Large intestine (tissue), 3 donors: ENCODE data around the gene C11orf86. TPM values are rescaled to one million over a fixed set of nuclear protein-coding genes. Genes with fewer than 3 reads are reported as not detected.
A peak's percentile ranks its signal among the peaks of the same experiment; 100 is the strongest.
"Not testable (repeated sequence)": the region's sequence is repeated elsewhere in the genome, so short reads cannot be mapped to it uniquely, and the experiment has no call there.

Experiments used
- DNase-seq, 2 donors: peaks; one replicate each; pipeline versions ENCODE4 v3.0.0 to v3.0.0-alpha.2; 2013
- H3K27ac ChIP-seq: one replicate; pipeline ENCODE4 v1.5.1; 2013; ENCODE audit warnings: low read length
- H3K27me3 ChIP-seq: 2 replicates; pipeline ENCODE4 v1.6.1; 2013; ENCODE audit warnings: low read length; ENCODE audit not compliant: control insufficient read depth, insufficient read depth
- H3K36me3 ChIP-seq: 2 replicates; pipeline ENCODE4 v1.6.1; 2013; ENCODE audit warnings: low read length; ENCODE audit not compliant: control insufficient read depth, insufficient read depth
- H3K4me1 ChIP-seq: one replicate; pipeline ENCODE4 v1.6.1; 2013; ENCODE audit warnings: low read length; ENCODE audit not compliant: control insufficient read depth, insufficient read depth
- H3K4me3 ChIP-seq: one replicate; pipeline ENCODE4 v1.5.1; 2013; ENCODE audit warnings: low read length
- H3K9me3 ChIP-seq: one replicate; pipeline ENCODE4 v1.6.1; 2013; ENCODE audit warnings: mild to moderate bottlenecking, low read depth, low read length, moderate library complexity; ENCODE audit not compliant: control insufficient read depth
- WGBS: methylation state at CpG from one replicate; pipeline ENCODE4 v1.1.5; 2013; ENCODE audit warnings: low lambda C conversion rate; ENCODE audit not compliant: insufficient coverage; 5-methylcytosine and 5-hydroxymethylcytosine counted together
- polyA plus RNA-seq: library from polyadenylated mRNA; unstranded; fragments of 120-200 nt; gene quantifications from one replicate; pipeline ENCODE4 v1.2.1, GENCODE V29; 2013

C11orf86 gene
- polyA plus RNA-seq, 1 donor = 16.0 TPM

DNA sequence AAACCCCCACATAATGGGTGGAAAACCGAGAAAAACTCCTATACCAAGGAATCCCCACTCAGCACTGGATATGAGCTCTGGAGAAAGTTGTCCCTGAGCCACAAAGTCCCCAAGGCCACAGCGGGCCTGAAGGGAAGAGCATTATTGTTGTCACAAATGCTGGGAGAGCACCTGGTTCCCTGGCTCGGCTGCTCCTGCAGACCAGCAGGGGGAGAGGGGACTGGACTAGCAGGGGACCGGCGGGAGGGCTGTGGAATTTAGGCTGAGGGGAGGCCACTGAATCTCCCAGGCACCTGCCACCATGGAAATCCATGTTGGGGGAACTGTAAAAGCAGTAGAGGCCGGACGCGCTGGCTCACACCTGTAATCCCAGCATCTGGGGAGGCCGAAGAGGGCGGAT lies 24.0 kb upstream of the C11orf86 start:
- no peaks in the 10 kb centered on the region for H3K4me1 ChIP-seq
- no peaks in the 10 kb centered on the region for H3K9me3 ChIP-seq
- H3K4me3 ChIP-seq = no peak overlapping the region
- no peaks in the 10 kb centered on the region for H3K27me3 ChIP-seq
- DNase-seq = no peak
- peaks cover 2% of the 10 kb centered on the region for H3K36me3 ChIP-seq
- no peak overlapping the region for H3K27ac ChIP-seq
- no CpG with 5 or more reads among the region's 10 CpGs for WGBS

DNA sequence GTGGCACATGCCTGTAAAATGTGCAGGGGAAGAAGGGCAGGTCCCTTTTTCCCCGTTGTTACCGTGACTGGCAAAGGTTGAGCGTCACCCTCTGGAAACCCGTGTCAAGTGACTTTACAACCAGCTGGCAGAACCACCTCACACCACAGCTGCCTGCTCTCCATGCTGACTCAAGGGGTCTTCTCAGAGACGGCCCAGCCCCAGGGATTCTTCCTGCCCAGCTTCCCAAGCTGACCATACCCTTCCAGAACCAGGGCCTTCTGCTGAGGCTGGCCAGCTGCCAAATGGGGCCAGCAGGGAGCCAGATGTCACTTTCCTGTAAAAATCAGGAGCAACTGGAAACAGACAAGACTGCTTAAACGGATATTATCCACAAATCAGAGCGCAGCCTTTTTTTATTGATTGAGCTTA lies 23.2 kb upstream of the C11orf86 start:
- DNase-seq = no peak
- no peak overlapping the region for H3K27ac ChIP-seq
- no CpG with 5 or more reads among the region's 7 CpGs for WGBS
- no peaks in the 10 kb centered on the region for H3K4me1 ChIP-seq
- H3K4me3 ChIP-seq = no peak overlapping the region
- no peaks in the 10 kb centered on the region for H3K27me3 ChIP-seq
- H3K9me3 ChIP-seq = no peaks in the 10 kb centered on the region
- H3K36me3 ChIP-seq = peaks cover 2% of the 10 kb centered on the region

- no CpG with 5 or more reads among the region's 13 CpGs for WGBS
- Histone ChIP-seq H3K36me3 (peaks cover 2% of the 10 kb centered on the region), H3K9me3 (no peaks in the 10 kb centered on the region), H3K27ac (no peak overlapping the region), H3K4me1 (peaks cover 7% of the 10 kb centered on the region), H3K27me3 (no peaks in the 10 kb centered on the region), H3K4me3 (no peak overlapping the region)
- DNase-seq = no peak
Observed at GRCh38 chr11:66953081-66953833, 21.8 kb upstream of the C11orf86 start.

DNA sequence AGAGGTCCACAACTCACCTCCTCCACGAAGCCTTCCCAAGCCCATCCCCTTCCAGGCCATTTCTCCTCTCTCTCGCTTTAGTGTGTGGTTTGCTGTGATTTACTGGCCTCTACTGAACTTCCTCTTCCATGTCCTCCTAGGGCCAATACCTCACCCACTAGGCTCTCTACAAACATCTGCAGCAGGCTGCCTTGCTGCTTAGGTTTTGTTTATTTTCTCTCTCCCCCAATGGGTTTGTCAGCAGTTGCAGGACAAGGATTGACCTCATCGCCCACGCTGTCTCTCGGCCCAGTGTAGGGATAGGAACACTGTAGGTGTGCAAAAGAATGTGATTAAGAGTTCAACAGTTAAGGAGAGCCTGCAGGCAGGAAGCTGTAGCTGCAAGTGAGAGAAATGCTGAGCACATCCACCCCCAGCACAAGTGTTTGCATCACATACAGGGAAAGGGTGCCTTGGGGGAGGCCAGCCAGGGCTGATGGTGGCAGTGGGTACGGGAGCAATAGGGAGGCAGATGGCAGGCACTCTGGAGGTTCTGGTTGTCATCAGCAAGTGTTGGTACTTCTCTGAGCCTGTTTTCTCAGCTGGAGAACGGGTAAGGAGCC lies 18.3 kb upstream of the C11orf86 start:
- Histone ChIP-seq H3K27ac (no peak overlapping the region), H3K9me3 (no peaks in the 10 kb centered on the region)
- peak in 1 of 2 donors; percentile 39 for DNase-seq

DNA sequence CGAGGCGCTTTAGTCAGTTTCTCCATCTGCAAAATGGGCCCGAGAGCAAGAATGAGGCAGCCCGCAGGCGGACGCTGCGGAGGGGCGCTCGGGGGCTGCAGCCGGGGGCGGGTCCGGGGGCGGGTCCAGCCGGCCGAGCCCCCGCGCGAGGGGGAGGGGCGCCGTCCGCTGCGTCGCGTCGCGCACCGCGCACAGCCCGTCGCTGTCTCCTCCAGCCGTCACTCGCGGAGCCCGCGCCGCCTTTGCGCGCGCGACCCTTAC lies 17.2 kb upstream of the C11orf86 start:
- peaks cover 16% of the 10 kb centered on the region for H3K4me1 ChIP-seq
- no peak for DNase-seq
- H3K9me3 ChIP-seq = no peaks in the 10 kb centered on the region
- H3K36me3 ChIP-seq = no peaks in the 10 kb centered on the region
- H3K4me3 ChIP-seq = peak overlapping the region; percentile 45
- WGBS = no CpG with 5 or more reads among the region's 40 CpGs
- H3K27me3 ChIP-seq = no peaks in the 10 kb centered on the region
- peak overlapping the region; percentile 56 for H3K27ac ChIP-seq

More for the DNA sequence above, 18.3 kb upstream of the C11orf86 start:
- Histone ChIP-seq H3K4me1 (peaks cover 16% of the 10 kb centered on the region), H3K4me3 (no peak overlapping the region), H3K36me3 (peaks cover 2% of the 10 kb centered on the region), H3K27me3 (no peaks in the 10 kb centered on the region)
- WGBS = no CpG with 5 or more reads among the region's 7 CpGs

GRCh38 chr11:66958232-66958955 lies 16.7 kb upstream of the C11orf86 start, which contains the start of gene PC:
Gene PC, minus strand, starts transcription at chr11:66958383. Its CDS starts 86,224 bp downstream, at chr11:66872159.
- Histone ChIP-seq H3K36me3 (no peaks in the 10 kb centered on the region), H3K4me3 (peak within 1 kb of the TSS; percentile 45), H3K27me3 (no peaks in the 10 kb centered on the region), H3K9me3 (no peaks in the 10 kb centered on the region), H3K4me1 (peaks cover 16% of the 10 kb centered on the region), H3K27ac (peak within 1 kb of the TSS; percentile 56)
- DNase-seq = peak; percentile 99 to 100
- WGBS = no CpG with 5 or more reads among the region's 74 CpGs

DNA sequence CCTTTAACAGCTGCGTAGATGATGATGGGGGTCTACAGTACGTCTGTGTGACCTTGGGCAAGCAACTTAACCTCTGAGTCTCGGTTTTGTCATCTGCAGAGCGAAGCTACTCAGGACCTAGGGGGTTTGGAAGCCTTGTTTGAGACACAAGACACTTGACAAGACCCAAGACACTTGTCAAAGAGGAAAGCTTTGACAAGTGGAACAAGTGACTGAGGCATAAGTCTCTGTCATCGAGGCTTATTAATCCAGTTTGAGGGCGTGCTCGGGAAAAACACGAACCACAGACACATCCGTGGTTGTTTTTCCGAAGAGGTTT lies 16.2 kb upstream of the C11orf86 start:
- Histone ChIP-seq H3K4me1 (peaks cover 16% of the 10 kb centered on the region), H3K27ac (peak overlapping the region; percentile 24), H3K27me3 (no peaks in the 10 kb centered on the region), H3K9me3 (no peaks in the 10 kb centered on the region), H3K36me3 (no peaks in the 10 kb centered on the region), H3K4me3 (peak overlapping the region; percentile 1)
- no peak for DNase-seq
- WGBS = no CpG with 5 or more reads among the region's 10 CpGs

GRCh38 chr11:66961691-66962213 lies 13.4 kb upstream of the C11orf86 start:
- not testable (repeated sequence) for H3K9me3 ChIP-seq, H3K27ac ChIP-seq, H3K36me3 ChIP-seq, DNase-seq, H3K4me3 ChIP-seq, H3K27me3 ChIP-seq
- WGBS = no CpG with 5 or more reads among the region's 5 CpGs
- H3K4me1 ChIP-seq = peaks cover 34% of the 10 kb centered on the region

DNA sequence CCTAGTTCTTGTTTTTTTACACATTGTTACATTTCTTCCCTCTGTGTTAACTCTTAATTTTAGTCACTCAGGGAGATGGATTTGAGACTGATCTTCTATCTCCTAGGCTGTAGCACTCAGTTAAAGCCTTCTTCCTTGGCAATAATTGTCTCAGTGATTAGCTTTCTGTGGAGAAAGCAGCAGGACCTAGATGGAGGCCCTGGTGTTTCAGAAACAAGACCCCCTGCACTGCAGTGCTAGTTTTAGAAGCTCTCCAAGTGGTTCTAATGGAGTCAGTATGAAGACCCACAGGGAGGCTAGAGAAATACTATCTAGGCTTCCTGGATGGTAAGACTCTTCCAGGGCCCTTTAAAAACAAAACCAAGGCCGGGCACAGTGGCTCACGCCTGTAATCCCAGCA lies 12.9 kb upstream of the C11orf86 start:
- H3K4me3 ChIP-seq = no peak overlapping the region
- no peaks in the 10 kb centered on the region for H3K36me3 ChIP-seq
- H3K9me3 ChIP-seq = no peaks in the 10 kb centered on the region
- WGBS = no CpG with 5 or more reads among the region's 2 CpGs
- no peak for DNase-seq
- H3K4me1 ChIP-seq = peaks cover 36% of the 10 kb centered on the region
- no peaks in the 10 kb centered on the region for H3K27me3 ChIP-seq
- no peak overlapping the region for H3K27ac ChIP-seq

DNA sequence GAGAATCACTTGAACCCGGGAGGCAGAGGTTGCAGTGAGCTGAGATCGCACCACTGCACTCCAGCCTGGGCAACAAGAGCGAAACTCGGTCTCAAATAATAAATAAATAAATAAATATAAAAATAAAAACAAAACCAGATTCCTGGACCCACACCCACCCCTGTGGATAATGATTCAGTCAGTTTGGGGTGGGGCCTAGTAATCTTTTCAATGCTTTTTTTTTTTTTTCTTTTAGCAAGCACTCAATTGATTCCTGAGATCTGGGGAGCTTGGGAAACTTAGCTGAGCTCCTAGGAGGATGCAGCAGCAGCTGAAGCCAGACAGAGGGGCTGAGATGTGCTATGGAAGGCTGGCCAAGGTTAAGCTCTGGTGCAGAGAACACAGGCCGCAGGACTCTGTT lies 12.3 kb upstream of the C11orf86 start:
- Histone ChIP-seq H3K27me3 (no peaks in the 10 kb centered on the region), H3K4me1 (peaks cover 37% of the 10 kb centered on the region), H3K36me3 (no peaks in the 10 kb centered on the region), H3K27ac (no peak overlapping the region), H3K4me3 (no peak overlapping the region), H3K9me3 (no peaks in the 10 kb centered on the region)
- no peak for DNase-seq
- WGBS = no CpG with 5 or more reads among the region's 5 CpGs
